ENCODE results near the gene DYNLRB1. TPM values are rescaled to one million over a fixed set of nuclear protein-coding genes. Genes with fewer than 3 reads are reported as not detected.

The DYNLRB1 gene
- total and polyA plus RNA-seq, 9 of the 15 experiments (the other 6 are each of a cell fraction or from before 2014, with no cell fraction given), result 48.7 to 358 (median 121) TPM

GRCh38 chr20:34553366-34553867 is 37.2 kb downstream of the DYNLRB1 start:
- no peak for FAIRE-seq
- peak overlapping the region in 1 of 2 experiments; percentile 83; a peak in 1 of 4 replicates for H3K9ac ChIP-seq (ENCODE audit: insufficient read depth in 1 of 2, low read depth in 2 of 2, low read length in 2 of 2)
- H3K27ac ChIP-seq (ENCODE audit: extremely low read depth, low read depth, low read length), result no peak overlapping the region
- in situ Hi-C loops (cut with MboI) (no loop called here), intact Hi-C loops (cut with micrococcal nuclease) (no loop called here)
- no peak for TF ChIP-seq MTA3 (IDR thresholded peaks at IDR 0.05; ENCODE audit: borderline replicate concordance)
- TF ChIP-seq GATAD2A (IDR thresholded peaks at IDR 0.05), result no peak
- TF ChIP-seq GABPA (tag; conservative IDR thresholded peaks at IDR 0.05; ENCODE audit: low read depth), result no peak
- TF ChIP-seq GABPB2 (CRISPR knock-in tag; conservative IDR thresholded peaks at IDR 0.05), result no peak
- no peak for TF ChIP-seq MECOM (CRISPR knock-in tag; IDR thresholded peaks at IDR 0.05)
- peak; percentile 59; the same call in 1 of the 2 replicates for TF ChIP-seq ZBTB40 (IDR thresholded peaks at IDR 0.05)
- no peak for TF ChIP-seq ZBTB40 (CRISPR knock-in tag; IDR thresholded peaks at IDR 0.05)
- TF ChIP-seq MYNN (IDR thresholded peaks at IDR 0.05), result no peak
- TF ChIP-seq MYNN (CRISPR knock-in tag; IDR thresholded peaks at IDR 0.05), result no peak
- TF ChIP-seq ILK (tag; IDR thresholded peaks at IDR 0.05; ENCODE audit: borderline replicate concordance, low read depth), result no peak
- TF ChIP-seq RHOXF2B (CRISPR knock-in tag; conservative IDR thresholded peaks at IDR 0.05), result no peak
- TF ChIP-seq ZFP36 (IDR thresholded peaks at IDR 0.05; ENCODE audit: low read depth, low read length, partially characterized antibody), result peak; percentile 64
- TF ChIP-seq FOXM1 (IDR thresholded peaks at IDR 0.05; ENCODE audit: low read depth), result no peak
- no peak for TF ChIP-seq FOXM1 (CRISPR knock-in tag; IDR thresholded peaks at IDR 0.05; ENCODE audit: low read depth)
- TF ChIP-seq POLR2G (IDR thresholded peaks at IDR 0.05; ENCODE audit: low read depth, low read length), result no peak
- TF ChIP-seq DDX20 (tag; IDR thresholded peaks at IDR 0.05; ENCODE audit: low read depth), result no peak
- TF ChIP-seq ZNF134 (CRISPR knock-in tag; conservative IDR thresholded peaks at IDR 0.05), result no peak
- H3K36me3 ChIP-seq (ENCODE audit: control insufficient read depth, insufficient read depth, low read length), result no peaks in the 10 kb centered on the region
- ChIA-PET POLR2A (interaction anchor here (1.0 kb wide), 4 partner anchors 9 to 38 kb away, joined by 3 to 7 read pairs (median 4); no protein-coding TSS in a partner anchor), CTCF (ENCODE audit: low intra/inter-chr PET ratio) (no interaction called here)
- H2AFZ ChIP-seq (ENCODE audit: low read depth, low read length), result 0 out of 2 replicates have a peak overlapping the region, but pooled peaks have one; percentile 24
- peaks cover 10% of the 10 kb centered on the region for H3K9me1 ChIP-seq (ENCODE audit: control insufficient read depth, insufficient read depth, low read length)
- no peaks in the 10 kb centered on the region for H3K79me2 ChIP-seq (ENCODE audit: control insufficient read depth, insufficient read depth, low read length)
- no peaks in the 10 kb centered on the region for H3K9me3 ChIP-seq (replicated peaks; ENCODE audit: control insufficient read depth, insufficient read depth, low read depth, low read length)
- peak; percentile 65 for ATAC-seq
- DNase-seq (ENCODE audit: extremely low read depth in 1 of 4, low spot score in 3 of 4), result peak in 1 of 4 experiments; percentile 11
- no peaks in the 10 kb centered on the region for H4K20me1 ChIP-seq (replicated peaks; ENCODE audit: control insufficient read depth, insufficient read depth, low read length)
- BruUV-seq (replicated peaks), result no TSS peak
- H3K4me3 ChIP-seq, result no peak overlapping the region
- H3K4me2 ChIP-seq (ENCODE audit: insufficient read depth, low read length), result no peak overlapping the region
- 40% methylated on average over 3 of the region's 4 CpGs for WGBS (ENCODE audit: insufficient coverage, low coverage, missing lambda C conversion rate)
- peaks cover 10 to 19% of the 10 kb centered on the region in 2 experiments; a peak in 4 of 5 replicates for H3K4me1 ChIP-seq (replicated peaks in 1 of 2; ENCODE audit: control insufficient read depth in 2 of 2, insufficient read depth in 2 of 2, low read length in 2 of 2)
- H3K27me3 ChIP-seq (ENCODE audit: control insufficient read depth in 2 of 2, insufficient read depth in 2 of 2, low read length in 2 of 2), result no peaks in the 10 kb centered on the region

All from K562 (cell line).